ENCODE results near the gene LIPC. TPM values are rescaled to one million over a fixed set of nuclear protein-coding genes. Genes with fewer than 3 reads are reported as not detected.

LIPC gene
- total RNA-seq, 1 experiment from 2014 or later, result not detected

- no peak overlapping the region for H3K4me3 ChIP-seq (ENCODE audit: low read depth, low read length, poor library complexity, severe bottlenecking)
- no peaks in the 10 kb centered on the region for H3K9me3 ChIP-seq (ENCODE audit: low read depth, low read length, poor library complexity, severe bottlenecking)
- peaks cover 18% of the 10 kb centered on the region for H3K4me1 ChIP-seq (ENCODE audit: insufficient read depth, low read length, poor library complexity, severe bottlenecking)
- POLR2A ChIA-PET (ENCODE audit: low non-redundant PET), result no interaction called here
- DNase-seq (ENCODE audit: low spot score), result peak; percentile 17
- intact Hi-C loops (cut with micrococcal nuclease; ENCODE audit: unreplicated experiment), result no loop called here
- no peak overlapping the region for H3K27ac ChIP-seq (ENCODE audit: low read depth, low read length, poor library complexity, severe bottlenecking)
- no peak for TF ChIP-seq EZH2 (IDR thresholded peaks at IDR 0.05; ENCODE audit: borderline replicate concordance, low read depth, low read length, poor library complexity, severe bottlenecking)
- no peak for TF ChIP-seq CTCF (conservative IDR thresholded peaks at IDR 0.05; ENCODE audit: low read depth, low read length)
- no peaks in the 10 kb centered on the region for H3K27me3 ChIP-seq (replicated peaks; ENCODE audit: insufficient read depth, low read depth, low read length, poor library complexity)
- BruUV-seq (replicated peaks), result no TSS peak
- no peaks in the 10 kb centered on the region for H3K36me3 ChIP-seq (ENCODE audit: insufficient read depth, low read length, poor library complexity, severe bottlenecking)
- CTCF ChIA-PET, result interaction anchor here (0.5 kb wide), 1 partner anchor 230 kb away, joined by 3 read pairs; no protein-coding TSS in a partner anchor
Observed at GRCh38 chr15:58513726-58514336, 82.0 kb downstream of the LIPC start.

- intact Hi-C loops (cut with micrococcal nuclease; ENCODE audit: unreplicated experiment), result no loop called here
- no TSS peak for BruUV-seq (replicated peaks)
- Histone ChIP-seq H3K36me3 (ENCODE audit: insufficient read depth, low read length, poor library complexity, severe bottlenecking) (no peaks in the 10 kb centered on the region), H3K27me3 (replicated peaks; ENCODE audit: insufficient read depth, low read depth, low read length, poor library complexity) (no peaks in the 10 kb centered on the region), H3K4me1 (ENCODE audit: insufficient read depth, low read length, poor library complexity, severe bottlenecking) (peaks cover 29% of the 10 kb centered on the region), H3K9me3 (ENCODE audit: low read depth, low read length, poor library complexity, severe bottlenecking) (no peaks in the 10 kb centered on the region), H3K4me3 (ENCODE audit: low read depth, low read length, poor library complexity, severe bottlenecking) (no peak overlapping the region), H3K27ac (ENCODE audit: low read depth, low read length, poor library complexity, severe bottlenecking) (no peak overlapping the region)
- POLR2A ChIA-PET (ENCODE audit: low non-redundant PET), result no interaction called here
- CTCF ChIA-PET, result no interaction called here
- no peak for TF ChIP-seq CTCF (conservative IDR thresholded peaks at IDR 0.05; ENCODE audit: low read depth, low read length)
- no peak for TF ChIP-seq EZH2 (IDR thresholded peaks at IDR 0.05; ENCODE audit: borderline replicate concordance, low read depth, low read length, poor library complexity, severe bottlenecking)
- DNase-seq (ENCODE audit: low spot score), result no peak
Observed at GRCh38 chr15:58515807-58516206, 84.0 kb downstream of the LIPC start.

- ChIA-PET CTCF (no interaction called here), POLR2A (ENCODE audit: low non-redundant PET) (interaction anchor here (0.6 kb wide), 1 partner anchor 83 kb away, joined by 3 read pairs; no protein-coding TSS in a partner anchor)
- Histone ChIP-seq H3K9me3 (ENCODE audit: low read depth, low read length, poor library complexity, severe bottlenecking) (no peaks in the 10 kb centered on the region), H3K27ac (ENCODE audit: low read depth, low read length, poor library complexity, severe bottlenecking) (no peak overlapping the region), H3K27me3 (replicated peaks; ENCODE audit: insufficient read depth, low read depth, low read length, poor library complexity) (no peaks in the 10 kb centered on the region), H3K36me3 (ENCODE audit: insufficient read depth, low read length, poor library complexity, severe bottlenecking) (no peaks in the 10 kb centered on the region), H3K4me1 (ENCODE audit: insufficient read depth, low read length, poor library complexity, severe bottlenecking) (peaks cover 25% of the 10 kb centered on the region), H3K4me3 (ENCODE audit: low read depth, low read length, poor library complexity, severe bottlenecking) (no peak overlapping the region)
- intact Hi-C loops (cut with micrococcal nuclease; ENCODE audit: unreplicated experiment), result no loop called here
- DNase-seq (ENCODE audit: low spot score), result no peak
- no TSS peak for BruUV-seq (replicated peaks)
- TF ChIP-seq EZH2 (IDR thresholded peaks at IDR 0.05; ENCODE audit: borderline replicate concordance, low read depth, low read length, poor library complexity, severe bottlenecking) (no peak), CTCF (conservative IDR thresholded peaks at IDR 0.05; ENCODE audit: low read depth, low read length) (0 out of 2 replicates have a peak, but pooled peaks have one; percentile 26)
Observed at GRCh38 chr15:58517252-58517681, 85.5 kb downstream of the LIPC start.

Data from A673 (cell line).